Measurements from ENCODE around the gene HAP1. TPM values are rescaled to one million over a fixed set of nuclear protein-coding genes. Genes with fewer than 3 reads are reported as not detected.
A peak's percentile ranks its signal among the peaks of the same experiment; 100 is the strongest.

The HAP1 gene
- total and polyA plus RNA-seq, 4 donors, result 0.06 TPM; not detected in 3

GRCh38 chr17:41773731-41774193 is 39.3 kb upstream of the HAP1 start:
- peaks cover 0 to 1% of the 10 kb centered on the region in 2 donors for H3K36me3 ChIP-seq (ENCODE audit: control insufficient read depth in 1 of 2, insufficient read depth in 2 of 2, low read length in 1 of 2)
- no peak overlapping the region for H3K4me3 ChIP-seq (ENCODE audit: low read length in 2 of 2)
- ATAC-seq (ENCODE audit: low FRiP score), result no peak
- intact Hi-C loops (cut with DNase I), result no loop called here
- WGBS, 2 donors, result 61 to 75% methylated on average over 8 of the region's 8 CpGs
- H3K27ac ChIP-seq (ENCODE audit: low read depth in 1 of 2, low read length in 2 of 2), result no peak overlapping the region
- no peaks in the 10 kb centered on the region for H3K27me3 ChIP-seq (ENCODE audit: control insufficient read depth in 1 of 2, insufficient read depth in 2 of 2, low read length in 1 of 2)
- DNase-seq, result no peak
- no peaks in the 10 kb centered on the region for H3K9me3 ChIP-seq (ENCODE audit: control insufficient read depth, low read length)
- H3K4me1 ChIP-seq (ENCODE audit: control insufficient read depth in 1 of 2, insufficient read depth in 2 of 2, low read length in 2 of 2), result no peaks in the 10 kb centered on the region

GRCh38 chr17:41773190-41773588 is 38.7 kb upstream of the HAP1 start:
- ATAC-seq (ENCODE audit: low FRiP score) (peak; percentile 13), DNase-seq (peak; percentile 79 to 86)
- no peaks in the 10 kb centered on the region for H3K27me3 ChIP-seq (ENCODE audit: control insufficient read depth in 1 of 2, insufficient read depth in 2 of 2, low read length in 1 of 2)
- no peaks in the 10 kb centered on the region for H3K9me3 ChIP-seq (ENCODE audit: control insufficient read depth, low read length)
- H3K36me3 ChIP-seq (ENCODE audit: control insufficient read depth in 1 of 2, insufficient read depth in 2 of 2, low read length in 1 of 2), result peaks cover 0 to 3% of the 10 kb centered on the region in 2 donors
- WGBS, 2 donors, result 8 to 24% methylated on average over 12 of the region's 12 CpGs
- intact Hi-C loops (cut with DNase I), result no loop called here
- H3K27ac ChIP-seq (ENCODE audit: low read depth in 1 of 2, low read length in 2 of 2), result no peak overlapping the region
- no peak overlapping the region for H3K4me3 ChIP-seq (ENCODE audit: low read length in 2 of 2)
- no peaks in the 10 kb centered on the region for H3K4me1 ChIP-seq (ENCODE audit: control insufficient read depth in 1 of 2, insufficient read depth in 2 of 2, low read length in 2 of 2)

- DNase-seq (no peak), ATAC-seq (ENCODE audit: low FRiP score) (no peak)
- no peaks in the 10 kb centered on the region for H3K27me3 ChIP-seq (ENCODE audit: control insufficient read depth in 1 of 2, insufficient read depth in 2 of 2, low read length in 1 of 2)
- no peaks in the 10 kb centered on the region for H3K4me1 ChIP-seq (ENCODE audit: control insufficient read depth in 1 of 2, insufficient read depth in 2 of 2, low read length in 2 of 2)
- no peaks in the 10 kb centered on the region for H3K9me3 ChIP-seq (ENCODE audit: control insufficient read depth, low read length)
- 91% methylated on average over 19 of the region's 19 CpGs for WGBS, 2 donors
- H3K27ac ChIP-seq (ENCODE audit: low read depth in 1 of 2, low read length in 2 of 2), result no peak overlapping the region
- intact Hi-C loops (cut with DNase I), result no loop called here
- H3K4me3 ChIP-seq (ENCODE audit: low read length in 2 of 2), result no peak overlapping the region
- H3K36me3 ChIP-seq (ENCODE audit: control insufficient read depth in 1 of 2, insufficient read depth in 2 of 2, low read length in 1 of 2), result peaks cover 0 to 3% of the 10 kb centered on the region in 2 donors
Observed at GRCh38 chr17:41772586-41773189, 38.2 kb upstream of the HAP1 start.

GRCh38 chr17:41772218-41772585 is 37.8 kb upstream of the HAP1 start:
- H3K4me1 ChIP-seq (ENCODE audit: control insufficient read depth in 1 of 2, insufficient read depth in 2 of 2, low read length in 2 of 2), result no peaks in the 10 kb centered on the region
- DNase-seq (no peak), ATAC-seq (ENCODE audit: low FRiP score) (no peak)
- intact Hi-C loops (cut with DNase I), result no loop called here
- no peaks in the 10 kb centered on the region for H3K27me3 ChIP-seq (ENCODE audit: control insufficient read depth in 1 of 2, insufficient read depth in 2 of 2, low read length in 1 of 2)
- 91 to 100% methylated on average over 4 of the region's 4 CpGs for WGBS, 2 donors
- H3K36me3 ChIP-seq (ENCODE audit: control insufficient read depth in 1 of 2, insufficient read depth in 2 of 2, low read length in 1 of 2), result peaks cover 0 to 3% of the 10 kb centered on the region in 2 donors
- no peaks in the 10 kb centered on the region for H3K9me3 ChIP-seq (ENCODE audit: control insufficient read depth, low read length)
- H3K4me3 ChIP-seq (ENCODE audit: low read length in 2 of 2), result no peak overlapping the region
- no peak overlapping the region for H3K27ac ChIP-seq (ENCODE audit: low read depth in 1 of 2, low read length in 2 of 2)

- intact Hi-C loops (cut with DNase I), result no loop called here
Observed at GRCh38 chr17:41771389-41772206, 37.2 kb upstream of the HAP1 start.

GRCh38 chr17:41769985-41770384 is 35.5 kb upstream of the HAP1 start:
- no peak overlapping the region for H3K27ac ChIP-seq (ENCODE audit: low read depth in 1 of 2, low read length in 2 of 2)
- H3K4me1 ChIP-seq (ENCODE audit: control insufficient read depth in 1 of 2, insufficient read depth in 2 of 2, low read length in 2 of 2), result no peaks in the 10 kb centered on the region
- DNase-seq (no peak), ATAC-seq (ENCODE audit: low FRiP score) (no peak)
- no peaks in the 10 kb centered on the region for H3K27me3 ChIP-seq (ENCODE audit: control insufficient read depth in 1 of 2, insufficient read depth in 2 of 2, low read length in 1 of 2)
- no peak overlapping the region for H3K4me3 ChIP-seq (ENCODE audit: low read length in 2 of 2)
- peaks cover 0 to 3% of the 10 kb centered on the region in 2 donors for H3K36me3 ChIP-seq (ENCODE audit: control insufficient read depth in 1 of 2, insufficient read depth in 2 of 2, low read length in 1 of 2)
- intact Hi-C loops (cut with DNase I), result no loop called here
- 74 to 77% methylated on average over 3 of the region's 3 CpGs for WGBS, 2 donors
- H3K9me3 ChIP-seq (ENCODE audit: control insufficient read depth, low read length), result no peaks in the 10 kb centered on the region

More at GRCh38 chr17:41771389-41772206, 37.2 kb upstream of the HAP1 start:
- H3K27ac ChIP-seq (ENCODE audit: low read depth in 1 of 2, low read length in 2 of 2), result no peak overlapping the region
- no peak overlapping the region for H3K4me3 ChIP-seq (ENCODE audit: low read length in 2 of 2)
- H3K4me1 ChIP-seq (ENCODE audit: control insufficient read depth in 1 of 2, insufficient read depth in 2 of 2, low read length in 2 of 2), result no peaks in the 10 kb centered on the region
- 85 to 88% methylated on average over 17 of the region's 17 CpGs for WGBS, 2 donors
- no peaks in the 10 kb centered on the region for H3K9me3 ChIP-seq (ENCODE audit: control insufficient read depth, low read length)
- H3K27me3 ChIP-seq (ENCODE audit: control insufficient read depth in 1 of 2, insufficient read depth in 2 of 2, low read length in 1 of 2), result no peaks in the 10 kb centered on the region
- ATAC-seq (ENCODE audit: low FRiP score) (no peak), DNase-seq (no peak)
- peaks cover 0 to 3% of the 10 kb centered on the region in 2 donors for H3K36me3 ChIP-seq (ENCODE audit: control insufficient read depth in 1 of 2, insufficient read depth in 2 of 2, low read length in 1 of 2)

GRCh38 chr17:41769346-41769862 is 35.0 kb upstream of the HAP1 start:
- intact Hi-C loops (cut with DNase I), result no loop called here
- Histone ChIP-seq H3K4me1 (ENCODE audit: control insufficient read depth in 1 of 2, insufficient read depth in 2 of 2, low read length in 2 of 2) (no peaks in the 10 kb centered on the region), H3K4me3 (ENCODE audit: low read length in 2 of 2) (no peak overlapping the region), H3K27ac (ENCODE audit: low read depth in 1 of 2, low read length in 2 of 2) (no peak overlapping the region), H3K9me3 (ENCODE audit: control insufficient read depth, low read length) (no peaks in the 10 kb centered on the region), H3K36me3 (ENCODE audit: control insufficient read depth in 1 of 2, insufficient read depth in 2 of 2, low read length in 1 of 2) (peaks cover 0 to 3% of the 10 kb centered on the region in 2 donors), H3K27me3 (ENCODE audit: control insufficient read depth in 1 of 2, insufficient read depth in 2 of 2, low read length in 1 of 2) (no peaks in the 10 kb centered on the region)
- 79 to 84% methylated on average over 16 of the region's 16 CpGs for WGBS, 2 donors
- ATAC-seq (ENCODE audit: low FRiP score), result no peak
- DNase-seq, result no peak

GRCh38 chr17:41768682-41769288 is 34.3 kb upstream of the HAP1 start:
- no peaks in the 10 kb centered on the region for H3K4me1 ChIP-seq (ENCODE audit: control insufficient read depth in 1 of 2, insufficient read depth in 2 of 2, low read length in 2 of 2)
- no peaks in the 10 kb centered on the region for H3K27me3 ChIP-seq (ENCODE audit: control insufficient read depth in 1 of 2, insufficient read depth in 2 of 2, low read length in 1 of 2)
- ATAC-seq (ENCODE audit: low FRiP score), result no peak
- no peak overlapping the region for H3K27ac ChIP-seq (ENCODE audit: low read depth in 1 of 2, low read length in 2 of 2)
- no peak overlapping the region for H3K4me3 ChIP-seq (ENCODE audit: low read length in 2 of 2)
- intact Hi-C loops (cut with DNase I), result no loop called here
- no peaks in the 10 kb centered on the region for H3K9me3 ChIP-seq (ENCODE audit: control insufficient read depth, low read length)
- 92 to 93% methylated on average over 22 to 23 of the region's 23 CpGs for WGBS, 2 donors
- DNase-seq, result no peak
- H3K36me3 ChIP-seq (ENCODE audit: control insufficient read depth in 1 of 2, insufficient read depth in 2 of 2, low read length in 1 of 2), result peaks cover 0 to 3% of the 10 kb centered on the region in 2 donors
